ENCODE results near the gene INO80E. TPM values are rescaled to one million over a fixed set of nuclear protein-coding genes. Genes with fewer than 3 reads are reported as not detected.
"Not testable (repeated sequence)": the region's sequence is repeated elsewhere in the genome, so short reads cannot be mapped to it uniquely, and the experiment has no call there.

Gene INO80E
- total and polyA plus RNA-seq, 7 experiments from 2014 or later: 4.3 to 141 (median 72.5) TPM

DNA sequence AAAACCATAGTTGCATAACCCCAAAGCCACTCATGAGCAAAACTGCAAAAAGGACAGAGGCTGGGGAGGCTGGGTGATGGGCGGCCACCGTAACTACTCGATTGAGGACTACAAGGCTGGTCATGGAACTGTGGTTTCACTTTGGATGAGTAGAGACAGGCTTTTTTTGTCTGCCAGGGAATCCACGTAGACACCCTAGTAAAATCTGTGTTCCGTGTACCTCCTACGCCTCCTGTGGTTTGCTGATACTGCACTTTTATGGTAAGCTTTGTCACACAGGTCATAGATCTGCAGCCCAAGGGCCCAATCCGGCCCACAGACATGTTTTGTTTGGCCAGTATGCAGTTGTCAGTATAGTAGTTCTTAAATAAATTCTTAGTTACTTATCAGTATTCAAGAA lies 37.2 kb downstream of the INO80E start:
- intact Hi-C loops (cut with micrococcal nuclease): loop anchor here in 1 of 2 donors (10.0 kb wide), 1 partner anchor 108 kb away; the partner anchor contains the start of gene KCTD13
- Histone ChIP-seq H3K27ac (ENCODE audit: low read depth, low read length) (no peak overlapping the region), H3K9me3 (ENCODE audit: control insufficient read depth in 2 of 3, low read length in 3 of 3) (no peaks in the 10 kb centered on the region), H3K4me3 (ENCODE audit: low read length) (no peak overlapping the region), H3K4me1 (ENCODE audit: control insufficient read depth in 2 of 2, insufficient read depth in 2 of 2, low read length in 2 of 2) (no peaks in the 10 kb centered on the region), H3K27me3 (ENCODE audit: control insufficient read depth in 2 of 2, insufficient read depth in 2 of 2, low read length in 2 of 2) (peaks cover 11 to 13% of the 10 kb centered on the region in 2 donors), H3K36me3 (ENCODE audit: control insufficient read depth in 2 of 3, insufficient read depth in 3 of 3, low read length in 3 of 3) (no peaks in the 10 kb centered on the region)
- ATAC-seq (no peak), DNase-seq (no peak)
- CTCF ChIA-PET: interaction anchor here (0.9 to 1.6 kb wide), 4 partner anchors 8 to 346 kb away, joined by 3 to 4 read pairs (median 4); no protein-coding TSS in a partner anchor
- Mint-ChIP-seq H3K4me1 (peaks cover 4 to 23% (median 8%) of the 10 kb centered on the region in 7 donors), H3K27ac (no peak overlapping the region), H3K9me3 (peaks cover 0 to 3% (median 0%) of the 10 kb centered on the region in 11 donors), H3K27me3 (peaks cover 23 to 54% (median 27%) of the 10 kb centered on the region in 5 donors), H3K4me3 (no peak overlapping the region), H3K36me3 (no peaks in the 10 kb centered on the region)
- POLR2A ChIA-PET: no interaction called here

DNA sequence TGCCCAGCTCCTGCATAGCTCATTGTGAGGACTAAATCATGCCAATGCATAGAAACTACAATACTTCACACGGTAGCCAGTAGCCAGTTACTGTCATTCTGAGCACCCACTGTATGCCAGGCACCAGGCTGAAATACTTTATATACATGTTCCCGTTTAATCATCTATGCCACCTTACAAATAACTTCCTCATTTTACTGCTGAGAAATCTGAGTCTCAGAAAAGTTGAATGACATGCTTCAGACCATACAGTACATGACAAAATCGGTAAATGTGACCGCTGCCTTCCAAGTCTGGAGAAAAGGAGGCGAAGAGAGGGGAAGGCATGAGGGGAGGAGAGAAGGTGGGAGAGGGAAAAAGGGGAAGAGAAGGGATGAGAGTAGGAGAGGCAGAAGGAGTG lies 44.2 kb downstream of the INO80E start:
- no peak overlapping the region for H3K27ac ChIP-seq (ENCODE audit: low read depth, low read length)
- peak; percentile 27 for ATAC-seq
- H3K36me3 Mint-ChIP-seq: no peaks in the 10 kb centered on the region
- H3K4me1 Mint-ChIP-seq: peaks cover 0 to 11% (median 0%) of the 10 kb centered on the region in 7 donors
- H3K27me3 ChIP-seq (ENCODE audit: control insufficient read depth in 2 of 2, insufficient read depth in 2 of 2, low read length in 2 of 2): no peaks in the 10 kb centered on the region
- ChIA-PET POLR2A (no interaction called here), CTCF (no interaction called here)
- no peaks in the 10 kb centered on the region for H3K36me3 ChIP-seq (ENCODE audit: control insufficient read depth in 2 of 3, insufficient read depth in 3 of 3, low read length in 3 of 3)
- no peak overlapping the region for H3K27ac Mint-ChIP-seq
- no peak overlapping the region for H3K4me3 Mint-ChIP-seq
- H3K9me3 ChIP-seq (ENCODE audit: control insufficient read depth in 2 of 3, low read length in 3 of 3): no peaks in the 10 kb centered on the region
- DNase-seq: no peak
- no peak overlapping the region for H3K4me3 ChIP-seq (ENCODE audit: low read length)
- H3K4me1 ChIP-seq (ENCODE audit: control insufficient read depth in 2 of 2, insufficient read depth in 2 of 2, low read length in 2 of 2): no peaks in the 10 kb centered on the region
- no peaks in the 10 kb centered on the region for H3K9me3 Mint-ChIP-seq
- intact Hi-C loops (cut with micrococcal nuclease): no loop called here
- H3K27me3 Mint-ChIP-seq: peaks cover 0 to 31% (median 0%) of the 10 kb centered on the region in 5 donors

DNA sequence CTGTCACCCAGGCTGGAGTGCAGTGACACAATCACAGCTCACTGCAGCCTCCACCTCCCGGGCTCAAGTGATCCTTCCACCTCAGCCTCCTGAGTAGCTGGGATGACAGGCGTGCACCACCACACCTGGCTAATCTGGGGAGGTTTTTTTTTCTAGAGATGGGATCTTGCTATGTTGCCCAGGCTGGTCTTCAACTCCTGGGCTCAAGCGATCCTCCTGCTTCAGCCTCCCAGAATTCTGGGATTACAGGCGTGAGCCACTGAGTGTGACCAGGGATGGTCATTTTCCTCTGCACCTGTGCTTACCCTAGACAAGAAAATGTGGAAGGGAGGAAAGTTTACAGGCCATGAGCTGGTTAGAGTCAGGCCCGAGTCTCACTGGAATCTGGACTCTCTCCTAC lies 44.6 kb downstream of the INO80E start:
- H3K4me1 ChIP-seq (ENCODE audit: control insufficient read depth in 2 of 2, insufficient read depth in 2 of 2, low read length in 2 of 2); H3K36me3 ChIP-seq (ENCODE audit: control insufficient read depth in 2 of 3, insufficient read depth in 3 of 3, low read length in 3 of 3); H3K9me3 ChIP-seq (ENCODE audit: control insufficient read depth in 2 of 3, low read length in 3 of 3); DNase-seq; H3K27ac ChIP-seq (ENCODE audit: low read depth, low read length); H3K36me3 Mint-ChIP-seq; ATAC-seq; H3K27ac Mint-ChIP-seq; H3K27me3 ChIP-seq (ENCODE audit: control insufficient read depth in 2 of 2, insufficient read depth in 2 of 2, low read length in 2 of 2); H3K4me1 Mint-ChIP-seq; H3K4me3 ChIP-seq (ENCODE audit: low read length); H3K9me3 Mint-ChIP-seq; intact Hi-C loops (cut with micrococcal nuclease); H3K4me3 Mint-ChIP-seq: not testable (repeated sequence)
- ChIA-PET POLR2A (interaction anchor here (1.3 kb wide), 1 partner anchor 143 kb away, joined by 4 read pairs; the partner anchor contains the start of gene CORO1A), CTCF (interaction anchor here (0.9 kb wide), 1 partner anchor 15 kb away, joined by 3 read pairs; no protein-coding TSS in a partner anchor)
- peaks cover 0 to 26% (median 0%) of the 10 kb centered on the region in 5 donors for H3K27me3 Mint-ChIP-seq

DNA sequence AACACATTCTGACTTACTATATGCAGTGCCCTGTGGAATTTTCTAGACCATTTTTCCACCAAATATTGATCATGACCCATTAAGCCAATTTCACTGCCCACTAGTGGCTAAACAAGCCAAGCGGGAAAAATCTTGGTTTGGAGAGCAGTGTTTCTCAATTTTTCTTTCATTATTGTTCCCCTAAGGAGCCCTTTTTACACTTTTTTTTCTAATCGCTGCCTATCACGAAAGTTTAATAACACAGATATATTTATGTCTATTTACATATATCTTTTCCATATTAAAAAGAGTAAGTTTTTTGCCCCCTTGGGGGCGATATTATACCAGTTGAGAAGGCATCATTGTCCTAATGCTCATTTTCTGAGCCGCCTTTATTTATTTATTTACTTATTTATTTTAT lies 45.8 kb downstream of the INO80E start:
- Histone ChIP-seq H3K4me3 (ENCODE audit: low read length) (no peak overlapping the region), H3K27me3 (ENCODE audit: control insufficient read depth in 2 of 2, insufficient read depth in 2 of 2, low read length in 2 of 2) (no peaks in the 10 kb centered on the region), H3K27ac (ENCODE audit: low read depth, low read length) (no peak overlapping the region), H3K36me3 (ENCODE audit: control insufficient read depth in 2 of 3, insufficient read depth in 3 of 3, low read length in 3 of 3) (no peaks in the 10 kb centered on the region), H3K4me1 (ENCODE audit: control insufficient read depth in 2 of 2, insufficient read depth in 2 of 2, low read length in 2 of 2) (no peaks in the 10 kb centered on the region), H3K9me3 (ENCODE audit: control insufficient read depth in 2 of 3, low read length in 3 of 3) (no peaks in the 10 kb centered on the region)
- no peak for ATAC-seq
- H3K4me1 Mint-ChIP-seq: peaks cover 0 to 7% (median 0%) of the 10 kb centered on the region in 7 donors
- CTCF ChIA-PET: interaction anchor here (0.9 to 3.3 kb wide), 3 partner anchors 9 to 14 kb away, joined by 3 to 10 read pairs (median 4); no protein-coding TSS in a partner anchor
- H3K9me3 Mint-ChIP-seq: no peaks in the 10 kb centered on the region
- peak in 3 of 9 donors; percentile 40 to 44 (median 42) for DNase-seq
- no peak overlapping the region for H3K27ac Mint-ChIP-seq
- intact Hi-C loops (cut with micrococcal nuclease): loop anchor here in 1 of 2 donors (1.0 to 2.0 kb wide), 4 partner anchors 13 to 587 kb away; partner anchors contain the start of gene TBX6
- peaks cover 0 to 21% (median 0%) of the 10 kb centered on the region in 5 donors for H3K27me3 Mint-ChIP-seq
- H3K36me3 Mint-ChIP-seq: no peaks in the 10 kb centered on the region
- POLR2A ChIA-PET: interaction anchor here (1.3 kb wide), 1 partner anchor 142 kb away, joined by 4 read pairs; the partner anchor contains the start of gene CORO1A
- H3K4me3 Mint-ChIP-seq: no peak overlapping the region

DNA sequence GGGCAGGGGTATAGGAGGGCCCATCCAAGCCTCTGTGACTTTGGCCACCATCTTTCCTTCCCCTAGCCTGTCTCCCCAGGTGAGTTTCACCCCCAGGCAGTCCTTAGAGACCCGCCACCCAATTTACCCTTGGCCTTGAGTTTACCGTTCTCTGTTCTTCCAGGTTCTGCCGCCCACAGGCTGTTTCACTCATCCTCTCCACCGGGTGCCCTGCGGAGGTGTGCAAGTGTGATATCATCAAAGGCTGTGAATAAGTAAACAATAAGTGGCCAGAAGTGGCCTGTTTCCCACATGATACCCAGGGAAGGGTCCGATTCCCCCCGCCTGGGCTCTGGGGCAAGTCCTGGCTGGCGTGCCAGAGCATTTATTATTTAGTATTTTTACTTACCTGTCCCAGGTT lies 50.1 kb downstream of the INO80E start:
- no peaks in the 10 kb centered on the region for H3K27me3 ChIP-seq (ENCODE audit: control insufficient read depth in 2 of 2, insufficient read depth in 2 of 2, low read length in 2 of 2)
- no peak overlapping the region for H3K4me3 ChIP-seq (ENCODE audit: low read length)
- CTCF ChIA-PET: no interaction called here
- Mint-ChIP-seq H3K27ac (peak overlapping the region in 1 of 9 donors; percentile 57), H3K9me3 (no peaks in the 10 kb centered on the region), H3K4me3 (no peak overlapping the region), H3K27me3 (peaks cover 0 to 10% (median 0%) of the 10 kb centered on the region in 5 donors), H3K4me1 (peaks cover 0 to 7% (median 0%) of the 10 kb centered on the region in 7 donors), H3K36me3 (no peaks in the 10 kb centered on the region)
- ATAC-seq: no peak
- H3K27ac ChIP-seq (ENCODE audit: low read depth, low read length): no peak overlapping the region
- DNase-seq: no peak
- POLR2A ChIA-PET: no interaction called here
- intact Hi-C loops (cut with micrococcal nuclease): no loop called here
- H3K9me3 ChIP-seq (ENCODE audit: control insufficient read depth in 2 of 3, low read length in 3 of 3): no peaks in the 10 kb centered on the region
- no peaks in the 10 kb centered on the region for H3K36me3 ChIP-seq (ENCODE audit: control insufficient read depth in 2 of 3, insufficient read depth in 3 of 3, low read length in 3 of 3)
- no peaks in the 10 kb centered on the region for H3K4me1 ChIP-seq (ENCODE audit: control insufficient read depth in 2 of 2, insufficient read depth in 2 of 2, low read length in 2 of 2)

DNA sequence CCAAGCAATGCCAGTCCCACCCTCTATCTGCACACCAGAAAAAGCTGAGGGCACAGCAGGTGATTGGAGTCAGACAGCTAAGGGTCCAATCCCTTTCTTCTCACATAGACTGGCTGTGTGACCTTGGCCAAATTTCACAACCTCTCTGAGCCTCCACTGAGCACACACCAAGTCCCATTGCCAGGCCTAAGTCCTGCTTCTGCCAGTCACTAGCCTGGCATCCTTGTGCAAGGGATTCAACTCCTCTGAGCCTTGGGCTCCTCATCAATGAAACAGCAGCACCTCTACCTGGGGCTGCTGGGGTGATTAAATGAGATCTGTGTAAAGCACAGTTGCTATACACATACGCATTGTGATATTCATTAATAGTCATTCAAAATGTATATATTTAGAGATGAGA lies 50.5 kb downstream of the INO80E start:
- Mint-ChIP-seq H3K36me3 (no peaks in the 10 kb centered on the region), H3K9me3 (peaks cover 0 to under 1% (median 0%) of the 10 kb centered on the region in 11 donors), H3K4me3 (no peak overlapping the region), H3K4me1 (peaks cover 0 to 9% (median 2%) of the 10 kb centered on the region in 7 donors), H3K27ac (no peak overlapping the region), H3K27me3 (peaks cover 0 to 9% (median 0%) of the 10 kb centered on the region in 5 donors)
- intact Hi-C loops (cut with micrococcal nuclease): no loop called here
- CTCF ChIA-PET: no interaction called here
- H3K36me3 ChIP-seq (ENCODE audit: control insufficient read depth in 2 of 3, insufficient read depth in 3 of 3, low read length in 3 of 3): no peaks in the 10 kb centered on the region
- H3K4me1 ChIP-seq (ENCODE audit: control insufficient read depth in 2 of 2, insufficient read depth in 2 of 2, low read length in 2 of 2): no peaks in the 10 kb centered on the region
- no peaks in the 10 kb centered on the region for H3K9me3 ChIP-seq (ENCODE audit: control insufficient read depth in 2 of 3, low read length in 3 of 3)
- DNase-seq (no peak), ATAC-seq (no peak)
- no peak overlapping the region for H3K4me3 ChIP-seq (ENCODE audit: low read length)
- POLR2A ChIA-PET: no interaction called here
- H3K27ac ChIP-seq (ENCODE audit: low read depth, low read length): no peak overlapping the region
- no peaks in the 10 kb centered on the region for H3K27me3 ChIP-seq (ENCODE audit: control insufficient read depth in 2 of 2, insufficient read depth in 2 of 2, low read length in 2 of 2)

DNA sequence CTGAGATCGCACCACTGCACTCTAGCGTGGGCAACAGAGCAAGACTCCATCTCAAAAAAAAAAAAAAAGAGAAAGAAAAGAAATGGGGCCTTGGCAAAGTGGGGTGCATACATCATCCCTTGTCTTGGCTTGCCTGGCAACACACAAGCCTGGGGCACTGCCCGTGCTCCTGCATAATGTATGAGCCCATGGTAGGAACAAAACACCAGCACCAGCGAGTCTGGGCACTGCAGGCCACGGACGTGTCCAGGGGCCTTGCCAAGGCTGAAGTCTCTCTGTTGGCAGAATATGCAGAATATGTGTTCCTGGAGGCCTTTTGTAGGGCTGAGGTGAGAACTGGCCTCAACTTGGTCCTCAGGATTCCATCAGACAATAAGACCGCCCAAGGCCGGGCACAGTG lies 53.8 kb downstream of the INO80E start:
- Mint-ChIP-seq H3K4me3 (no peak overlapping the region), H3K27ac (peak overlapping the region in 1 of 9 donors; percentile 15), H3K36me3 (no peaks in the 10 kb centered on the region), H3K27me3 (no peaks in the 10 kb centered on the region), H3K4me1 (peaks cover 2 to 30% (median 16%) of the 10 kb centered on the region in 7 donors), H3K9me3 (peaks cover 0 to 1% (median 0%) of the 10 kb centered on the region in 11 donors)
- H3K36me3 ChIP-seq (ENCODE audit: control insufficient read depth in 2 of 3, insufficient read depth in 3 of 3, low read length in 3 of 3): no peaks in the 10 kb centered on the region
- CTCF ChIA-PET: no interaction called here
- no peak overlapping the region for H3K27ac ChIP-seq (ENCODE audit: low read depth, low read length)
- H3K4me1 ChIP-seq (ENCODE audit: control insufficient read depth in 2 of 2, insufficient read depth in 2 of 2, low read length in 2 of 2): peaks cover 4 to 5% of the 10 kb centered on the region in 2 donors
- H3K4me3 ChIP-seq (ENCODE audit: low read length): no peak overlapping the region
- no peaks in the 10 kb centered on the region for H3K9me3 ChIP-seq (ENCODE audit: control insufficient read depth in 2 of 3, low read length in 3 of 3)
- no peak for ATAC-seq
- no peak for DNase-seq
- H3K27me3 ChIP-seq (ENCODE audit: control insufficient read depth in 2 of 2, insufficient read depth in 2 of 2, low read length in 2 of 2): no peaks in the 10 kb centered on the region
- intact Hi-C loops (cut with micrococcal nuclease): loop anchor here in 1 of 2 donors (5.0 kb wide), 1 partner anchor 42 kb away; the partner anchor contains the start of gene TBX6
- POLR2A ChIA-PET: interaction anchor here (1.2 kb wide), 1 partner anchor 16 kb away, joined by 3 read pairs; the partner anchor contains the start of gene ALDOA

All from naive thymus-derived CD4-positive, alpha-beta T cell (primary cell).